HepG2 (cell line): ENCODE results near the gene BTBD19. TPM values are rescaled to one million over a fixed set of nuclear protein-coding genes. Genes with fewer than 3 reads are reported as not detected.

Experiments used
- BCLAF1 ChIP-seq: fragments of 450-650 bp; IDR thresholded peaks from 2 replicates; pipeline ENCODE4 v1.6.1; 2017; ENCODE audit warnings: mild to moderate bottlenecking
- CREB1 ChIP-seq, 2 experiments: fragments of 450-650 bp in 1 of 2; IDR thresholded peaks; 2 replicates each; pipeline ENCODE4 v1.6.1; 2016 to 2017; ENCODE audit warnings: control low read depth in 1 of 2, mild to moderate bottlenecking in 1 of 2, missing compliant biosample characterization in 1 of 2, missing genetic modification characterization in 1 of 2
- GATAD2A ChIP-seq: IDR thresholded peaks from 2 replicates; pipeline ENCODE4 v1.6.1; 2016
- IKZF4 ChIP-seq: sonication (generic); formaldehyde crosslinking; IDR thresholded peaks from 2 replicates; pipeline ENCODE4 v1.5.1; 2020; ENCODE audit warnings: borderline replicate concordance, mild to moderate bottlenecking, low read depth, missing genetic modification reagents; ENCODE audit errors: not compliant biosample characterization
- JUN ChIP-seq: sonication (generic); formaldehyde crosslinking; IDR thresholded peaks from 2 replicates; pipeline ENCODE4 v1.4.0; 2020; ENCODE audit warnings: mild to moderate bottlenecking, missing genetic modification reagents
- JUNB ChIP-seq: sonication (generic); formaldehyde crosslinking; IDR thresholded peaks from 2 replicates; pipeline ENCODE4 v1.8.0; 2022; ENCODE audit warnings: missing genetic modification reagents, mild to moderate bottlenecking, borderline replicate concordance
- JUND ChIP-seq: sonication (generic); formaldehyde crosslinking; IDR thresholded peaks from 2 replicates; pipeline ENCODE4 v1.8.0; 2022; ENCODE audit warnings: mild to moderate bottlenecking, missing genetic modification reagents
- KDM4B ChIP-seq: sonication (generic); formaldehyde crosslinking; IDR thresholded peaks from 2 replicates; pipeline ENCODE4 v1.4.0; 2020; ENCODE audit warnings: missing genetic modification reagents
- KIAA2018 ChIP-seq: sonication (generic); formaldehyde crosslinking; IDR thresholded peaks from 2 replicates; pipeline ENCODE4 v1.5.0; 2020; ENCODE audit warnings: mild to moderate bottlenecking, missing genetic modification reagents, borderline replicate concordance
- RFXANK ChIP-seq: IDR thresholded peaks from 2 replicates; pipeline ENCODE4 v1.6.1; 2016
- THYN1 ChIP-seq: sonication (generic); formaldehyde crosslinking; IDR thresholded peaks from 2 replicates; pipeline ENCODE4 v1.8.1; 2023; ENCODE audit warnings: low read depth, mild to moderate bottlenecking, moderate library complexity, missing genetic modification reagents, borderline replicate concordance
- ZBTB4 ChIP-seq: sonication (generic); formaldehyde crosslinking; IDR thresholded peaks from 2 replicates; pipeline ENCODE4 v1.4.0; 2020; ENCODE audit warnings: missing genetic modification reagents, mild to moderate bottlenecking, borderline replicate concordance
- ZNF543 ChIP-seq: sonication (generic); formaldehyde crosslinking; IDR thresholded peaks from 2 replicates; pipeline ENCODE4 v1.4.0; 2020; ENCODE audit warnings: mild to moderate bottlenecking, missing genetic modification reagents
- ZZZ3 ChIP-seq: sonication (generic); formaldehyde crosslinking; IDR thresholded peaks from 2 replicates; pipeline ENCODE4 v1.4.0; 2020; ENCODE audit warnings: missing genetic modification reagents, mild to moderate bottlenecking, borderline replicate concordance
- polyA plus RNA-seq, 8 experiments: library from polyadenylated mRNA; depleted of rRNA in 3 of 8; stranded (reverse) in 7 of 8; unstranded in 1 of 8; fragments of >200 nt; fragmentation: Illumina TruSeq in 4 of 8; extraction: Trizol in 4 of 8; gene quantifications; 2 replicates each; pipeline versions ENCODE4 v1.2.1 to v1.2.3, GENCODE V29; 2011 to 2016; ENCODE audit warnings: low read depth in 4 of 8, missing spikeins in 1 of 8, mixed read lengths in 1 of 8; ENCODE audit not compliant: insufficient read depth in 1 of 8
- total RNA-seq, 5 experiments: library from RNA; depleted of rRNA; stranded (reverse); fragments of >200 nt; fragmentation: Illumina TruSeq; extraction: Trizol; gene quantifications; 2 replicates each; pipeline ENCODE4 v1.2.3, GENCODE V29; 2016; ENCODE audit warnings: low read depth in 1 of 5

The BTBD19 gene
- total and polyA plus RNA-seq, 2 of the 13 experiments (the other 11 are each of a cell fraction or from before 2014, with no cell fraction given): 2.7 to 6.7 TPM

GRCh38 chr1:44819608-44820327, 11.4 kb downstream of the BTBD19 start (continued):
- TF ChIP-seq ZBTB4 (peak; percentile 62; the same call in 1 of the 2 replicates), JUN (no peak), GATAD2A (CRISPR knock-in tag) (peak; percentile 47; the same call in 1 of the 2 replicates), RFXANK (CRISPR knock-in tag) (no peak; the same call in 1 of the 2 replicates), ZZZ3 (CRISPR knock-in tag) (no peak), JUND (CRISPR knock-in tag) (peak; percentile 73; the same call in 1 of the 2 replicates), KIAA2018 (CRISPR knock-in tag) (no peak), IKZF4 (CRISPR knock-in tag) (peak; percentile 86), JUNB (CRISPR knock-in tag) (peak; percentile 71), THYN1 (CRISPR knock-in tag) (no peak), ZNF543 (CRISPR knock-in tag) (peak; percentile 73), KDM4B (CRISPR knock-in tag) (peak; percentile 64; the same call in 1 of the 2 replicates), CREB1 (IDR thresholded peaks at IDR 0.05) (no peak), CREB1 (CRISPR knock-in tag; IDR thresholded peaks at IDR 0.05) (peak; percentile 87), BCLAF1 (no peak)
